ENCODE results near the gene TREML2. TPM values are rescaled to one million over a fixed set of nuclear protein-coding genes. Genes with fewer than 3 reads are reported as not detected.

TREML2 gene
- total and polyA plus RNA-seq, 2 of the 8 experiments (the other 6 are each of a cell fraction or from before 2014, with no cell fraction given): 0.09 to 0.18 TPM

GRCh38 chr6:41190791-41191190 is 10.2 kb downstream of the TREML2 start:
- H4K91ac ChIP-seq (replicated peaks; ENCODE audit: insufficient read length, low read length): no peak overlapping the region
- H3K18ac ChIP-seq (ENCODE audit: extremely low read depth, low read length): no peak overlapping the region
- H3K4me1 ChIP-seq (replicated peaks in 1 of 4; ENCODE audit: control insufficient read depth in 3 of 4, insufficient read depth in 4 of 4, low read length in 3 of 4): no peaks in the 10 kb centered on the region; a peak in 1 of 7 replicates
- H2BK5ac ChIP-seq (ENCODE audit: low read depth, low read length): no peak overlapping the region
- H3K56ac ChIP-seq (replicated peaks; ENCODE audit: insufficient read length, low read depth, low read length): no peak overlapping the region
- no peaks in the 10 kb centered on the region for H3K79me2 ChIP-seq (ENCODE audit: control insufficient read depth in 1 of 2, insufficient read depth in 2 of 2, low read length in 2 of 2)
- no peak overlapping the region for H3K14ac ChIP-seq (ENCODE audit: insufficient read length)
- no peak overlapping the region for H3K23ac ChIP-seq (ENCODE audit: insufficient read length)
- H4K20me1 ChIP-seq (replicated peaks in 1 of 2; ENCODE audit: control insufficient read depth in 1 of 2, insufficient read depth in 2 of 2, low read length in 2 of 2): no peaks in the 10 kb centered on the region
- no peaks in the 10 kb centered on the region for H3K36me3 ChIP-seq (ENCODE audit: control insufficient read depth in 2 of 4, insufficient read depth in 4 of 4, low read length in 3 of 4)
- no peak overlapping the region for H4K8ac ChIP-seq (ENCODE audit: extremely low read depth, insufficient read depth, low read length)
- CTCF ChIA-PET (ENCODE audit: partially characterized antibody): interaction anchor here (0.5 to 6.2 kb wide), 20 partner anchors 8 to 213 kb away, joined by 3 to 51 read pairs (median 6); partner anchors contain the start of gene TREML2
- H3K27ac ChIP-seq (ENCODE audit: low read depth, low read length): no peak overlapping the region
- H4K5ac ChIP-seq (ENCODE audit: insufficient read length, low read depth, low read length): no peak overlapping the region
- H3K79me1 ChIP-seq (ENCODE audit: low read depth, low read length): no peaks in the 10 kb centered on the region
- no peak overlapping the region for H2BK12ac ChIP-seq (ENCODE audit: low read depth, low read length)
- H3K9ac ChIP-seq (replicated peaks in 1 of 4; ENCODE audit: extremely low read depth in 1 of 4, low read depth in 3 of 4, low read length in 3 of 4): no peak overlapping the region
- POLR2A ChIA-PET (ENCODE audit: partially characterized antibody): no interaction called here
- no peak overlapping the region for H2AK5ac ChIP-seq (ENCODE audit: low read depth, low read length)
- no peak overlapping the region for H2AFZ ChIP-seq (ENCODE audit: low read length)
- no peak overlapping the region for H3K4me3 ChIP-seq (ENCODE audit: extremely low read depth in 1 of 4, insufficient read depth in 2 of 4, low read depth in 3 of 4, low read length in 4 of 4)
- DNase-seq (ENCODE audit: low read depth in 1 of 2, low spot score in 2 of 2) (peak in 1 of 2 experiments; percentile 39), FAIRE-seq (no peak)
- no peaks in the 10 kb centered on the region for H3K27me3 ChIP-seq (replicated peaks in 1 of 4; ENCODE audit: control insufficient read depth in 3 of 4, extremely low read depth in 1 of 4, insufficient read depth in 3 of 4, low read length in 3 of 4)
- no peak overlapping the region for H2BK120ac ChIP-seq (replicated peaks; ENCODE audit: low read depth, low read length)
- H3K9me3 ChIP-seq (ENCODE audit: insufficient read depth in 2 of 2, low read depth in 1 of 2, low read length in 1 of 2): peaks cover 5 to 16% of the 10 kb centered on the region in 2 experiments; a peak in 3 of 4 replicates
- H3K23me2 ChIP-seq (ENCODE audit: low read depth, low read length): no peaks in the 10 kb centered on the region
- H3K4me2 ChIP-seq (ENCODE audit: insufficient read depth in 1 of 2, low read depth in 2 of 2, low read length in 2 of 2): no peak overlapping the region
- H2BK20ac ChIP-seq (ENCODE audit: low read length): no peak overlapping the region
- 87% methylated on average over 3 of the region's 3 CpGs; no CpG with 5 or more reads in 1 of the 2 experiments for WGBS, 2 experiments (ENCODE audit: extremely low coverage in 1 of 2, insufficient coverage in 1 of 2, insufficient read length in 1 of 2, insufficient replicate concordance in 2 of 2, low coverage in 1 of 2, low lambda C conversion rate in 2 of 2, missing lambda C conversion rate in 1 of 2)
- H3K4ac ChIP-seq (replicated peaks; ENCODE audit: insufficient read length, low read depth, low read length): no peak overlapping the region
- no peak overlapping the region; the same call in 1 of the 2 replicates for H2BK15ac ChIP-seq (ENCODE audit: low read length)
- peak; percentile 11 to 32; a peak in 2 of 4 replicates for TF ChIP-seq RAD21 (IDR thresholded peaks at IDR 0.05 in 1 of 2, conservative IDR thresholded peaks at IDR 0.05 in 1 of 2; ENCODE audit: low read depth in 2 of 2, low read length in 2 of 2)
- no peak for TF ChIP-seq POLR2A (IDR thresholded peaks at IDR 0.05; ENCODE audit: control extremely low read depth in 1 of 2, low read depth in 2 of 2, low read length in 2 of 2)
- TF ChIP-seq EGR1 (IDR thresholded peaks at IDR 0.05; ENCODE audit: borderline replicate concordance, low read depth, low read length): no peak
- no peak for TF ChIP-seq MAX (IDR thresholded peaks at IDR 0.05)
- no peak for TF ChIP-seq TCF12 (IDR thresholded peaks at IDR 0.05; ENCODE audit: low read depth, low read length)
